PC-3 (cell line): ENCODE data around the gene CHRNG. TPM values are rescaled to one million over a fixed set of nuclear protein-coding genes. Genes with fewer than 3 reads are reported as not detected.

Experiments used
- ATAC-seq: fragments of 200-7000 bp; cut with Tn5 transposase; 2 replicates; pipeline ENCODE4 v1.9.1; 2020; ENCODE audit warnings: mild to moderate bottlenecking, moderate library complexity
- BruUV-seq: library from RNA; stranded (reverse); fragments of 400-500 nt; replicated peaks from 2 replicates; lab custom pipeline; 2021; lab: Mats Ljungman, UMichigan
- CTCF ChIA-PET: fragments of 300-600 bp; sonication (Branson Sonifier 250); formaldehyde crosslinking; loops from one replicate; lab custom pipeline; 2022; ENCODE audit warnings: antibody characterized with exemption; lab: Charles Lee
- POLR2A ChIA-PET: fragments of 300-600 bp; sonication (Branson Sonifier 250); formaldehyde crosslinking; loops from one replicate; lab custom pipeline; 2022; ENCODE audit warnings: antibody characterized with exemption; ENCODE audit not compliant: unreplicated experiment; lab: Charles Lee
- DNase-seq: peaks from one replicate; pipeline ENCODE4 v3.0.0-alpha.2; 2015
- H2AFZ ChIP-seq: fragments of 300-600 bp; sonication (generic); 2 replicates; pipeline ENCODE4 v1.6.0; 2016; ENCODE audit warnings: antibody characterized with exemption, low read length
- H3F3A ChIP-seq: fragments of 300-600 bp; sonication (generic); one replicate; pipeline ENCODE4 v1.6.0; 2017; ENCODE audit warnings: antibody characterized with exemption, low read length, control low read depth, mild to moderate bottlenecking; ENCODE audit not compliant: unreplicated experiment
- H3K27ac ChIP-seq: fragments of 300-600 bp; sonication (generic); 2 replicates; pipeline ENCODE4 v1.5.1; 2016; ENCODE audit warnings: mild to moderate bottlenecking, low read length
- H3K27me3 ChIP-seq: fragments of 300-600 bp; sonication (generic); 2 replicates; pipeline ENCODE4 v1.6.1; 2016; ENCODE audit warnings: low read length, mixed read lengths
- H3K36me3 ChIP-seq: fragments of 300-600 bp; sonication (generic); 2 replicates; pipeline ENCODE4 v1.6.1; 2016; ENCODE audit warnings: low read depth, mixed run types, low read length, mixed read lengths
- H3K4me1 ChIP-seq: fragments of 300-600 bp; sonication (generic); 2 replicates; pipeline ENCODE4 v1.5.1; 2016; ENCODE audit warnings: low read length; ENCODE audit not compliant: insufficient read depth
- H3K4me2 ChIP-seq: fragments of 300-600 bp; sonication (generic); 2 replicates; pipeline ENCODE4 v1.6.0; 2016; ENCODE audit warnings: low read length
- H3K4me3 ChIP-seq: fragments of 300-600 bp; sonication (generic); 2 replicates; pipeline ENCODE4 v1.5.1; 2016; ENCODE audit warnings: mild to moderate bottlenecking, low read length, mixed read lengths
- H3K79me2 ChIP-seq: fragments of 300-600 bp; sonication (generic); 2 replicates; pipeline ENCODE4 v1.6.1; 2017; ENCODE audit warnings: low read length, mixed read lengths
- H3K9ac ChIP-seq: fragments of 300-600 bp; sonication (generic); 2 replicates; pipeline ENCODE4 v1.6.0; 2016; ENCODE audit warnings: mild to moderate bottlenecking, low read length
- H3K9me2 ChIP-seq: fragments of 300-600 bp; sonication (generic); replicated peaks from 2 replicates; pipeline ENCODE4 v1.6.1; 2016; ENCODE audit warnings: mixed run types, low read length, mixed read lengths
- H3K9me3 ChIP-seq: fragments of 300-600 bp; sonication (generic); 2 replicates; pipeline ENCODE4 v1.6.1; 2016; ENCODE audit warnings: low read length, mixed read lengths
- H4K20me1 ChIP-seq: fragments of 300-600 bp; sonication (generic); 2 replicates; pipeline ENCODE4 v1.6.1; 2016; ENCODE audit warnings: low read length, mixed read lengths
- CTCF ChIP-seq: fragments of 300-600 bp; sonication (generic); conservative IDR thresholded peaks from 2 replicates; pipeline ENCODE4 v1.5.1; 2017; ENCODE audit warnings: antibody characterized with exemption, low read depth, mild to moderate bottlenecking, low read length
- EZH2 ChIP-seq: fragments of 300-600 bp; sonication (generic); IDR thresholded peaks from one replicate; pipeline ENCODE4 v1.6.1; 2017; ENCODE audit warnings: antibody characterized with exemption, mild to moderate bottlenecking, low read length; ENCODE audit not compliant: unreplicated experiment
- EZH2phosphoT487 ChIP-seq: fragments of 300-600 bp; sonication (generic); IDR thresholded peaks from 2 replicates; pipeline ENCODE4 v1.6.1; 2018; ENCODE audit warnings: mild to moderate bottlenecking, antibody characterized with exemption, low read length, borderline replicate concordance
- intact Hi-C: fragments of 100-400 bp; cut with micrococcal nuclease; formaldehyde crosslinking; loops from 2 replicates; pipeline ENCODE4 v1.9.0; 2023
- total RNA-seq: library from RNA; depleted of rRNA; stranded (reverse); fragments of >200 nt; gene quantifications from 2 replicates; pipeline ENCODE4 v1.2.3, GENCODE V29; 2014

Gene CHRNG
- total RNA-seq, 1 experiment from 2014 or later, result not detected

- no peak for DNase-seq
- POLR2A ChIA-PET, result no interaction called here
- intact Hi-C loops, result no loop called here
- Histone ChIP-seq H4K20me1 (no peaks in the 10 kb centered on the region), H3K9me3 (no peaks in the 10 kb centered on the region), H3K4me2 (no peak overlapping the region), H3K9ac (no peak overlapping the region), H3K4me3 (no peak overlapping the region), H3K4me1 (no peaks in the 10 kb centered on the region), H3K27ac (no peak overlapping the region), H3K27me3 (no peaks in the 10 kb centered on the region), H3F3A (no peaks in the 10 kb centered on the region), H3K36me3 (no peaks in the 10 kb centered on the region), H2AFZ (no peak overlapping the region), H3K79me2 (no peaks in the 10 kb centered on the region), H3K9me2 (no peaks in the 10 kb centered on the region)
- ATAC-seq, result no peak
- CTCF ChIA-PET, result no interaction called here
- BruUV-seq, result no TSS peak
- TF ChIP-seq CTCF, result no peak
- TF ChIP-seq EZH2phosphoT487, result no peak
- TF ChIP-seq EZH2, result no peak
These were observed 26.1 kb upstream of the CHRNG start for GRCh38 chr2:232513353-232513752.

- Histone ChIP-seq H3K4me1 (no peaks in the 10 kb centered on the region), H3F3A (no peaks in the 10 kb centered on the region), H3K79me2 (no peaks in the 10 kb centered on the region), H3K27ac (no peak overlapping the region), H3K36me3 (no peaks in the 10 kb centered on the region), H3K9me3 (no peaks in the 10 kb centered on the region), H2AFZ (no peak overlapping the region), H4K20me1 (no peaks in the 10 kb centered on the region), H3K4me3 (no peak overlapping the region), H3K27me3 (no peaks in the 10 kb centered on the region), H3K4me2 (no peak overlapping the region), H3K9ac (no peak overlapping the region), H3K9me2 (no peaks in the 10 kb centered on the region)
- no peak for ATAC-seq
- TF ChIP-seq CTCF, result no peak
- TF ChIP-seq EZH2, result no peak
- no peak for TF ChIP-seq EZH2phosphoT487
- no TSS peak for BruUV-seq
- POLR2A ChIA-PET, result no interaction called here
- intact Hi-C loops, result no loop called here
- no peak for DNase-seq
- CTCF ChIA-PET, result interaction anchor here (0.6 kb wide), 1 partner anchor 182 kb away, joined by 6 read pairs; no protein-coding TSS in a partner anchor
These were observed 23.9 kb upstream of the CHRNG start for GRCh38 chr2:232515639-232516038.

- TF ChIP-seq EZH2 (no peak), CTCF (no peak), EZH2phosphoT487 (no peak)
These were observed 22.9 kb upstream of the CHRNG start for GRCh38 chr2:232516551-232516950.

More at GRCh38 chr2:232516551-232516950, 22.9 kb upstream of the CHRNG start:
- H3K4me1 ChIP-seq, result no peaks in the 10 kb centered on the region
- H3K9me3 ChIP-seq, result no peaks in the 10 kb centered on the region
- no TSS peak for BruUV-seq
- H3K27me3 ChIP-seq, result no peaks in the 10 kb centered on the region
- no peak overlapping the region for H2AFZ ChIP-seq
- POLR2A ChIA-PET, result no interaction called here
- no peak overlapping the region for H3K27ac ChIP-seq
- ATAC-seq, result no peak
- H3K36me3 ChIP-seq, result no peaks in the 10 kb centered on the region
- no peaks in the 10 kb centered on the region for H3K9me2 ChIP-seq
- H3K79me2 ChIP-seq, result no peaks in the 10 kb centered on the region
- H3K4me2 ChIP-seq, result no peak overlapping the region
- H3F3A ChIP-seq, result no peaks in the 10 kb centered on the region
- CTCF ChIA-PET, result no interaction called here
- no peak overlapping the region for H3K4me3 ChIP-seq
- H3K9ac ChIP-seq, result no peak overlapping the region
- DNase-seq, result no peak
- no peaks in the 10 kb centered on the region for H4K20me1 ChIP-seq
- intact Hi-C loops, result no loop called here
